A673 (cell line): Measurements from ENCODE around the gene USP34.

Experiments
- CTCF ChIP-seq: fragments of 300-800, 200-600 bp; sonication (generic); conservative IDR thresholded peaks from 2 replicates; pipeline ENCODE4 v1.5.1; 2017; ENCODE audit warnings: low read depth, mild to moderate bottlenecking, antibody characterized with exemption, low read length, moderate library complexity, mixed read lengths
- EZH2 ChIP-seq: fragments of 200-600 bp; sonication (generic); IDR thresholded peaks from 2 replicates; pipeline ENCODE4 v1.6.1; 2017; ENCODE audit warnings: borderline replicate concordance, low read depth, mild to moderate bottlenecking, mixed read lengths, antibody characterized with exemption, low read length; ENCODE audit not compliant: poor library complexity, severe bottlenecking

DNA sequence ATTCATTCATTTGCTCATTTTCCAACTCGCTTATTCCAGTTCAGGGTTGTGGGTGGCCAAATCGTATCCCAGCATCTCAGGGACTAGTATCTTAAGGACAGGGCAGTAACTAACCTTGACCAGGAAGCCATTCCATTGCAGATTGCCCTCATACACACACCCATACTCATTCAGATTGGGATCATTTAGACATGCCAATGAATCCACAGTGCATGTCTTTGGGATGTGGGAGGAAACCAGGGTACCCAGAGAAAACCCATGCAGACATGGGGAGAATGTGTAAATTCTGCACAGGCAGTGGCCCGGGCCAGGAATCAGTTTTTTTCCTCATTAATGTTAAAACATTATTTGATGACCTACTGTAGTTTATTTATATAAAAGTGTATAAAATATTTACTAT lies 150.7 kb downstream of the USP34 start:
- TF ChIP-seq CTCF: no peak
- TF ChIP-seq EZH2: no peak
